HEK293 (cell line): ENCODE data around the gene MRPL9.

Source experiments
- ATF2 ChIP-seq: fragments of 450-650 bp; formaldehyde crosslinking; IDR thresholded peaks from 2 replicates; pipeline ENCODE4 v1.5.1; 2016; ENCODE audit warnings: missing biosample characterization, missing genetic modification characterization, low read depth
- GFI1B ChIP-seq: fragments of 450-650 bp; formaldehyde crosslinking; IDR thresholded peaks from 2 replicates; pipeline ENCODE4 v1.5.1; 2016; ENCODE audit warnings: missing biosample characterization, missing genetic modification characterization
- HOXC10 ChIP-seq: sonication (generic); formaldehyde crosslinking; IDR thresholded peaks from 2 replicates; pipeline ENCODE4 v1.8.1; 2023; ENCODE audit warnings: mild to moderate bottlenecking, missing genetic modification reagents
- HOXD13 ChIP-seq: sonication (generic); formaldehyde crosslinking; IDR thresholded peaks from 2 replicates; pipeline ENCODE4 v1.8.0; 2022; ENCODE audit warnings: missing genetic modification reagents, borderline replicate concordance
- MZF1 ChIP-seq: fragments of 450-650 bp; formaldehyde crosslinking; IDR thresholded peaks from 2 replicates; pipeline ENCODE4 v1.5.1; 2017; ENCODE audit warnings: missing biosample characterization, missing genetic modification characterization, borderline replicate concordance
- OSR2 ChIP-seq: fragments of 450-650 bp; formaldehyde crosslinking; IDR thresholded peaks from 2 replicates; pipeline ENCODE4 v1.5.1; 2016; ENCODE audit warnings: missing biosample characterization, missing genetic modification characterization
- OVOL3 ChIP-seq: fragments of 450-650 bp; formaldehyde crosslinking; IDR thresholded peaks from 2 replicates; pipeline ENCODE4 v1.5.1; 2016; ENCODE audit warnings: missing biosample characterization, missing genetic modification characterization
- REPIN1 ChIP-seq: fragments of 450-650 bp; formaldehyde crosslinking; IDR thresholded peaks from 2 replicates; pipeline ENCODE4 v1.5.1; 2017; ENCODE audit warnings: missing biosample characterization, missing genetic modification characterization, low read depth
- SP2 ChIP-seq: fragments of 450-650 bp; formaldehyde crosslinking; IDR thresholded peaks from 2 replicates; pipeline ENCODE4 v1.5.1; 2016; ENCODE audit warnings: missing biosample characterization, missing genetic modification characterization
- ZBTB20 ChIP-seq: fragments of 450-650 bp; formaldehyde crosslinking; IDR thresholded peaks from 2 replicates; pipeline ENCODE4 v1.5.1; 2016; ENCODE audit warnings: missing biosample characterization, missing genetic modification characterization
- ZBTB48 ChIP-seq: fragments of 450-650 bp; formaldehyde crosslinking; IDR thresholded peaks from 2 replicates; pipeline ENCODE4 v1.5.1; 2016; ENCODE audit warnings: missing biosample characterization, missing genetic modification characterization
- ZFP69B ChIP-seq: fragments of 450-650 bp; formaldehyde crosslinking; IDR thresholded peaks from 2 replicates; pipeline ENCODE4 v1.5.1; 2016; ENCODE audit warnings: missing biosample characterization, missing genetic modification characterization
- ZNF112 ChIP-seq: fragments of 450-650 bp; formaldehyde crosslinking; IDR thresholded peaks from 2 replicates; pipeline ENCODE4 v1.5.0; 2017; ENCODE audit warnings: missing biosample characterization, missing genetic modification characterization
- ZNF121 ChIP-seq: fragments of 450-650 bp; formaldehyde crosslinking; IDR thresholded peaks from 2 replicates; pipeline ENCODE4 v1.5.1; 2016; ENCODE audit warnings: missing biosample characterization, missing genetic modification characterization
- ZNF132 ChIP-seq: fragments of 450-650 bp; formaldehyde crosslinking; IDR thresholded peaks from 2 replicates; pipeline ENCODE4 v1.5.1; 2017; ENCODE audit warnings: missing biosample characterization, missing genetic modification characterization, borderline replicate concordance
- ZNF174 ChIP-seq: fragments of 450-650 bp; formaldehyde crosslinking; IDR thresholded peaks from 2 replicates; pipeline ENCODE4 v1.5.0; 2017; ENCODE audit warnings: missing biosample characterization, mild to moderate bottlenecking, missing genetic modification characterization
- ZNF266 ChIP-seq: fragments of 450-650 bp; formaldehyde crosslinking; IDR thresholded peaks from 2 replicates; pipeline ENCODE4 v1.5.1; 2016; ENCODE audit warnings: missing biosample characterization, missing genetic modification characterization, low read depth
- ZNF302 ChIP-seq: fragments of 450-650 bp; formaldehyde crosslinking; IDR thresholded peaks from 2 replicates; pipeline ENCODE4 v1.5.1; 2016; ENCODE audit warnings: missing biosample characterization, missing genetic modification characterization, low read depth
- ZNF449 ChIP-seq: fragments of 450-650 bp; formaldehyde crosslinking; IDR thresholded peaks from 2 replicates; pipeline ENCODE4 v1.5.1; 2017; ENCODE audit warnings: missing biosample characterization, mild to moderate bottlenecking, missing genetic modification characterization, moderate library complexity
- ZNF48 ChIP-seq: fragments of 450-650 bp; formaldehyde crosslinking; IDR thresholded peaks from 2 replicates; pipeline ENCODE4 v1.5.1; 2016; ENCODE audit warnings: missing biosample characterization, missing genetic modification characterization
- ZNF530 ChIP-seq: fragments of 450-650 bp; formaldehyde crosslinking; IDR thresholded peaks from 2 replicates; pipeline ENCODE4 v1.5.1; 2016; ENCODE audit warnings: low read depth, missing biosample characterization, missing genetic modification characterization
- ZNF600 ChIP-seq: fragments of 450-650 bp; formaldehyde crosslinking; IDR thresholded peaks from 2 replicates; pipeline ENCODE4 v1.5.1; 2016; ENCODE audit warnings: missing biosample characterization, missing genetic modification characterization
- ZNF639 ChIP-seq: fragments of 450-650 bp; formaldehyde crosslinking; IDR thresholded peaks from 2 replicates; pipeline ENCODE4 v1.5.1; 2016; ENCODE audit warnings: missing biosample characterization, missing genetic modification characterization
- ZNF830 ChIP-seq: fragments of 450-650 bp; IDR thresholded peaks from 2 replicates; pipeline ENCODE4 v1.5.0; 2018; ENCODE audit warnings: missing biosample characterization, missing genetic modification characterization, low read depth, mild to moderate bottlenecking, moderate library complexity
- ZSCAN16 ChIP-seq: fragments of 450-650 bp; formaldehyde crosslinking; IDR thresholded peaks from 2 replicates; pipeline ENCODE4 v1.5.1; 2016; ENCODE audit warnings: missing biosample characterization, missing genetic modification characterization
- ZSCAN5A ChIP-seq: fragments of 450-650 bp; formaldehyde crosslinking; IDR thresholded peaks from 2 replicates; pipeline ENCODE4 v1.5.1; 2016; ENCODE audit warnings: missing biosample characterization, missing genetic modification characterization
- TF ChIP-seq, protein P1 (sequence below): fragments of 450-650 bp; formaldehyde crosslinking; IDR thresholded peaks from 2 replicates; pipeline ENCODE4 v1.5.1; 2016; ENCODE audit warnings: missing biosample characterization, missing genetic modification characterization
- TF ChIP-seq, protein P2 (sequence below): fragments of 450-650 bp; formaldehyde crosslinking; IDR thresholded peaks from 2 replicates; pipeline ENCODE4 v1.5.1; 2016; ENCODE audit warnings: missing biosample characterization, missing genetic modification characterization
- TF ChIP-seq, protein P3 (sequence below): fragments of 450-650 bp; formaldehyde crosslinking; IDR thresholded peaks from 2 replicates; pipeline ENCODE4 v1.5.1; 2016; ENCODE audit warnings: missing biosample characterization, missing genetic modification characterization

The MRPL9 gene

GRCh38 chr1:151790071-151790939 lies 27.0 kb upstream of the MRPL9 start, which contains the start of gene TDRKH (continued):
- TF ChIP-seq, protein P1, sequence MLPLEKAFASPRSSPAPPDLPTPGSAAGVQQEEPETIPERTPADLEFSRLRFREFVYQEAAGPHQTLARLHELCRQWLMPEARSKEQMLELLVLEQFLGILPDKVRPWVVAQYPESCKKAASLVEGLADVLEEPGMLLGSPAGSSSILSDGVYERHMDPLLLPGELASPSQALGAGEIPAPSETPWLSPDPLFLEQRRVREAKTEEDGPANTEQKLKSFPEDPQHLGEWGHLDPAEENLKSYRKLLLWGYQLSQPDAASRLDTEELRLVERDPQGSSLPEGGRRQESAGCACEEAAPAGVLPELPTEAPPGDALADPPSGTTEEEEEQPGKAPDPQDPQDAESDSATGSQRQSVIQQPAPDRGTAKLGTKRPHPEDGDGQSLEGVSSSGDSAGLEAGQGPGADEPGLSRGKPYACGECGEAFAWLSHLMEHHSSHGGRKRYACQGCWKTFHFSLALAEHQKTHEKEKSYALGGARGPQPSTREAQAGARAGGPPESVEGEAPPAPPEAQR (tag by site-specific recombination), result no peak
- TF ChIP-seq ZNF112 (tag by site-specific recombination) (no peak), ZNF266 (tag by site-specific recombination) (no peak), ZNF174 (no peak), MZF1 (tag by site-specific recombination) (no peak), ZSCAN5A (tag by site-specific recombination) (peak; percentile 71), OSR2 (tag by site-specific recombination) (peak; percentile 29; the same call in 1 of the 2 replicates), ZNF530 (tag by site-specific recombination) (no peak), ZBTB20 (peak; percentile 74), ZNF830 (tag by site-specific recombination) (no peak), ZBTB48 (tag by site-specific recombination) (peak; percentile 84), ZNF48 (tag by site-specific recombination) (no peak), ZSCAN16 (tag by site-specific recombination) (peak; percentile 82), HOXC10 (CRISPR knock-in tag) (no peak), REPIN1 (tag by site-specific recombination) (peak; percentile 95), ATF2 (no peak), ZNF449 (tag by site-specific recombination) (no peak; the same call in 1 of the 2 replicates), SP2 (tag by site-specific recombination) (peak; percentile 100), ZNF302 (tag by site-specific recombination) (no peak), ZNF121 (peak; percentile 56; the same call in 1 of the 2 replicates), OVOL3 (peak; percentile 43; the same call in 1 of the 2 replicates), GFI1B (tag by site-specific recombination) (no peak), ZFP69B (tag by site-specific recombination) (peak; percentile 89), ZNF639 (tag by site-specific recombination) (peak; percentile 57; the same call in 1 of the 2 replicates), ZNF132 (tag by site-specific recombination) (no peak), ZNF600 (tag by site-specific recombination) (peak; percentile 94), HOXD13 (CRISPR knock-in tag) (no peak)
- TF ChIP-seq, protein P2, sequence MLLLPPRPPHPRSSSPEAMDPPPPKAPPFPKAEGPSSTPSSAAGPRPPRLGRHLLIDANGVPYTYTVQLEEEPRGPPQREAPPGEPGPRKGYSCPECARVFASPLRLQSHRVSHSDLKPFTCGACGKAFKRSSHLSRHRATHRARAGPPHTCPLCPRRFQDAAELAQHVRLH (tag by site-specific recombination), result peak; percentile 59; the same call in 1 of the 2 replicates
- TF ChIP-seq, protein P3, sequence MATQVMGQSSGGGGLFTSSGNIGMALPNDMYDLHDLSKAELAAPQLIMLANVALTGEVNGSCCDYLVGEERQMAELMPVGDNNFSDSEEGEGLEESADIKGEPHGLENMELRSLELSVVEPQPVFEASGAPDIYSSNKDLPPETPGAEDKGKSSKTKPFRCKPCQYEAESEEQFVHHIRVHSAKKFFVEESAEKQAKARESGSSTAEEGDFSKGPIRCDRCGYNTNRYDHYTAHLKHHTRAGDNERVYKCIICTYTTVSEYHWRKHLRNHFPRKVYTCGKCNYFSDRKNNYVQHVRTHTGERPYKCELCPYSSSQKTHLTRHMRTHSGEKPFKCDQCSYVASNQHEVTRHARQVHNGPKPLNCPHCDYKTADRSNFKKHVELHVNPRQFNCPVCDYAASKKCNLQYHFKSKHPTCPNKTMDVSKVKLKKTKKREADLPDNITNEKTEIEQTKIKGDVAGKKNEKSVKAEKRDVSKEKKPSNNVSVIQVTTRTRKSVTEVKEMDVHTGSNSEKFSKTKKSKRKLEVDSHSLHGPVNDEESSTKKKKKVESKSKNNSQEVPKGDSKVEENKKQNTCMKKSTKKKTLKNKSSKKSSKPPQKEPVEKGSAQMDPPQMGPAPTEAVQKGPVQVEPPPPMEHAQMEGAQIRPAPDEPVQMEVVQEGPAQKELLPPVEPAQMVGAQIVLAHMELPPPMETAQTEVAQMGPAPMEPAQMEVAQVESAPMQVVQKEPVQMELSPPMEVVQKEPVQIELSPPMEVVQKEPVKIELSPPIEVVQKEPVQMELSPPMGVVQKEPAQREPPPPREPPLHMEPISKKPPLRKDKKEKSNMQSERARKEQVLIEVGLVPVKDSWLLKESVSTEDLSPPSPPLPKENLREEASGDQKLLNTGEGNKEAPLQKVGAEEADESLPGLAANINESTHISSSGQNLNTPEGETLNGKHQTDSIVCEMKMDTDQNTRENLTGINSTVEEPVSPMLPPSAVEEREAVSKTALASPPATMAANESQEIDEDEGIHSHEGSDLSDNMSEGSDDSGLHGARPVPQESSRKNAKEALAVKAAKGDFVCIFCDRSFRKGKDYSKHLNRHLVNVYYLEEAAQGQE, result no peak; the same call in 1 of the 2 replicates
